Keratinocyte (primary cell): Measurements from ENCODE around the gene SPAG6. TPM values are rescaled to one million over a fixed set of nuclear protein-coding genes. Genes with fewer than 3 reads are reported as not detected.
A peak's percentile ranks its signal among the peaks of the same experiment; 100 is the strongest.

Experiments used
- DNase-seq: peaks from one replicate; pipeline ENCODE4 v3.0.0-alpha.2; 2011; ENCODE audit warnings: low read depth, missing footprints, low spot score
- FAIRE-seq: peaks from 2 replicates; lab custom pipeline; 2011; peaks lifted over from hg19 to GRCh38; lab: Jason Lieb, UNC
- H2AFZ ChIP-seq: 2 replicates; pipeline ENCODE4 v1.6.0; 2012; ENCODE audit warnings: low read length, control low read depth, inconsistent platforms; ENCODE audit not compliant: control insufficient read depth
- H3K27ac ChIP-seq: 2 replicates; pipeline ENCODE4 v1.5.1; 2011; ENCODE audit warnings: low read length; ENCODE audit not compliant: control insufficient read depth, insufficient read depth
- H3K27me3 ChIP-seq: 3 replicates; pipeline ENCODE4 v1.6.0; 2011; ENCODE audit warnings: low read length; ENCODE audit not compliant: control insufficient read depth, insufficient read depth; ENCODE audit errors: extremely low read depth
- H3K36me3 ChIP-seq, 2 experiments: 2 replicates in 1 of 2; 3 replicates in 1 of 2; pipeline ENCODE4 v1.5.1; 2011; ENCODE audit warnings: low read length in 2 of 2, mild to moderate bottlenecking in 1 of 2; ENCODE audit not compliant: control insufficient read depth in 2 of 2, insufficient read depth in 2 of 2; ENCODE audit errors: extremely low read depth in 1 of 2
- H3K4me1 ChIP-seq: 3 replicates; pipeline ENCODE4 v1.5.1; 2011; ENCODE audit warnings: low read length; ENCODE audit not compliant: control insufficient read depth, insufficient read depth; ENCODE audit errors: extremely low read depth
- H3K4me2 ChIP-seq: 3 replicates; pipeline ENCODE4 v1.6.0; 2011; ENCODE audit warnings: low read depth, low read length; ENCODE audit not compliant: control insufficient read depth, insufficient read depth; ENCODE audit errors: extremely low read depth
- H3K4me3 ChIP-seq, 3 experiments: fragments of 200-600 bp in 1 of 3; sonication (generic) in 1 of 3; 2 replicates in 2 of 3; 3 replicates in 1 of 3; pipeline ENCODE4 v1.5.1; 2011 to 2016; ENCODE audit warnings: low read length in 3 of 3, mild to moderate bottlenecking in 3 of 3, control low read depth in 2 of 3, inconsistent platforms in 1 of 3, low read depth in 1 of 3, mixed read lengths in 1 of 3, mixed run types in 1 of 3, moderate library complexity in 1 of 3; ENCODE audit not compliant: control insufficient read depth in 2 of 3, insufficient read depth in 2 of 3; ENCODE audit errors: extremely low read depth in 1 of 3
- H3K79me2 ChIP-seq: 2 replicates; pipeline ENCODE4 v1.6.0; 2012; ENCODE audit warnings: low read length; ENCODE audit not compliant: control insufficient read depth, insufficient read depth
- H3K9ac ChIP-seq: 3 replicates; pipeline ENCODE4 v1.6.0; 2011; ENCODE audit warnings: low read length; ENCODE audit not compliant: control insufficient read depth, insufficient read depth; ENCODE audit errors: extremely low read depth
- H3K9me1 ChIP-seq: 3 replicates; pipeline ENCODE4 v1.6.0; 2011; ENCODE audit warnings: low read length; ENCODE audit not compliant: control insufficient read depth, insufficient read depth; ENCODE audit errors: extremely low read depth
- H3K9me3 ChIP-seq: 2 replicates; pipeline ENCODE4 v1.5.1; 2012; ENCODE audit warnings: low read depth, low read length; ENCODE audit not compliant: control insufficient read depth
- H4K20me1 ChIP-seq: 3 replicates; pipeline ENCODE4 v1.6.0; 2011; ENCODE audit warnings: low read length; ENCODE audit not compliant: control insufficient read depth, insufficient read depth; ENCODE audit errors: extremely low read depth
- CTCF ChIP-seq, 3 experiments: IDR thresholded peaks in 1 of 3; conservative IDR thresholded peaks in 1 of 3; optimal IDR thresholded peaks in 1 of 3; 2 replicates in 2 of 3; 3 replicates in 1 of 3; pipeline versions ENCODE3 to v1.5.1; 2011; ENCODE audit warnings: low read length in 3 of 3, mild to moderate bottlenecking in 3 of 3, moderate library complexity in 2 of 3, control low read depth in 1 of 3, inconsistent platforms in 1 of 3; ENCODE audit not compliant: insufficient read depth in 2 of 3; ENCODE audit errors: extremely low read depth in 1 of 3
- EZH2 ChIP-seq: IDR thresholded peaks from one replicate; pipeline ENCODE4 v1.6.1; 2012; ENCODE audit warnings: inconsistent platforms, mild to moderate bottlenecking, low read length, moderate library complexity
- dilution Hi-C: fragments of 300-500 bp; cut with MboI; formaldehyde crosslinking; loops from one replicate; pipeline ENCODE4 v1.7.0; 2020; ENCODE audit warnings: low sequenced_read_pairs; ENCODE audit not compliant: extremely low pct_ligation_motif_present
- polyA plus RNA-seq, 5 experiments: library from polyadenylated mRNA; depleted of rRNA in 3 of 5; stranded (reverse) in 3 of 5; stranded (forward) in 1 of 5; unstranded in 1 of 5; fragments of >200 nt; gene quantifications; 1 replicate in 1 of 5; 2 replicates in 3 of 5; 3 replicates in 1 of 5; pipeline versions ENCODE4 v1.2.1 to v1.2.3, GENCODE V29; 2011 to 2012; ENCODE audit warnings: missing spikeins in 2 of 5, low read depth in 1 of 5, low replicate concordance in 1 of 5

Gene SPAG6
- polyA plus RNA-seq, 1 donor (not counting 4 experiments of a cell fraction or from before 2014, with no cell fraction given): not detected

- dilution Hi-C loops: no loop called here
- TF ChIP-seq EZH2 (no peak), CTCF (optimal IDR thresholded peaks at IDR 0.05 in 1 of 3, IDR thresholded peaks at IDR 0.05 in 1 of 3, conservative IDR thresholded peaks at IDR 0.05 in 1 of 3; ENCODE audit: extremely low read depth in 1 of 3, insufficient read depth in 2 of 3, low read length in 3 of 3) (no peak)
- Histone ChIP-seq H4K20me1 (no peaks in the 10 kb centered on the region), H3K36me3 (no peaks in the 10 kb centered on the region), H3K27ac (peak overlapping the region; percentile 60), H3K9me1 (no peaks in the 10 kb centered on the region), H3K4me3 (peak overlapping the region in 1 of 3 experiments; percentile 34), H3K4me2 (peak overlapping the region; percentile 69), H3K27me3 (no peaks in the 10 kb centered on the region), H3K9me3 (no peaks in the 10 kb centered on the region), H3K79me2 (no peaks in the 10 kb centered on the region), H2AFZ (no peak overlapping the region), H3K9ac (no peak overlapping the region), H3K4me1 (peaks cover 36% of the 10 kb centered on the region)
- DNase-seq (peak; percentile 77), FAIRE-seq (peak; percentile 78)
These were observed 82.7 kb downstream of the SPAG6 start for GRCh38 chr10:22427890-22428571.

GRCh38 chr10:22429146-22429545 is 83.8 kb downstream of the SPAG6 start:
- TF ChIP-seq CTCF (optimal IDR thresholded peaks at IDR 0.05 in 1 of 3, IDR thresholded peaks at IDR 0.05 in 1 of 3, conservative IDR thresholded peaks at IDR 0.05 in 1 of 3; ENCODE audit: extremely low read depth in 1 of 3, insufficient read depth in 2 of 3, low read length in 3 of 3) (no peak), EZH2 (no peak)
- H3K4me2 ChIP-seq: peak overlapping the region; percentile 69
- DNase-seq: no peak

More at GRCh38 chr10:22429146-22429545, 83.8 kb downstream of the SPAG6 start:
- no peaks in the 10 kb centered on the region for H3K9me1 ChIP-seq
- FAIRE-seq: no peak
- H3K27me3 ChIP-seq: no peaks in the 10 kb centered on the region
- H4K20me1 ChIP-seq: no peaks in the 10 kb centered on the region
- H3K9ac ChIP-seq: no peak overlapping the region
- dilution Hi-C loops: no loop called here
- no peaks in the 10 kb centered on the region for H3K9me3 ChIP-seq
- H2AFZ ChIP-seq: no peak overlapping the region
- H3K4me3 ChIP-seq: no peak overlapping the region
- no peak overlapping the region for H3K27ac ChIP-seq
- peaks cover 37% of the 10 kb centered on the region for H3K4me1 ChIP-seq
- H3K36me3 ChIP-seq: no peaks in the 10 kb centered on the region
- no peaks in the 10 kb centered on the region for H3K79me2 ChIP-seq
